Activated CD4-positive, alpha-beta T cell treated with anti-CD3 and anti-CD28 coated beads, Interleukin-2, amount 50 U/mL, for 48 hours (primary cell): ENCODE measurements around the gene LIN7C.

Experiments
- DNase-seq, 2 experiments: peaks; one replicate each; pipeline ENCODE4 v3.0.0-alpha.2; 2020

LIN7C gene

GRCh38 chr11:27444801-27445215 lies 61.8 kb downstream of the LIN7C start:
- no peak for DNase-seq
